ENCODE results near the gene ZNF385C. TPM values are rescaled to one million over a fixed set of nuclear protein-coding genes. Genes with fewer than 3 reads are reported as not detected.

The ZNF385C gene
- total RNA-seq, 1 donor from 2014 or later, result 1.3 TPM

DNA sequence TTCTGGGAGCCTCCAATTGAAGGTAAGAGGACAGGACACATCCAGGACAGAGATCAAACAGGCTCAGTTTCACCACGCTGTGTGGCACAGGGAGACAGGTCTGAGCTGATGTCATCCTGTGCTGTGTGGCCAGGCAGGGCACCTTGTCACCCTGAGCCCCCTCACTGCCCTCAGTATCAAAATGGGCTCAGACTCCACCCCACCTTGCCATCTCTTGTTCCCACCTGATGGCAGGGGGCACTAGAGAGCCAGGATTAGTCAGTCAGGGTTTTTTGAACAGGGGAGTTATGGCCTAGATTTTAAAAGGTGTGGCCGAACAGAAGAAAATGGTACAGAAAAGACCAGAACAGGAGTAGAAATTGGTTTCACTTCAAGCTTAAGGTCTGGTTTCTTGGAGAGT is 20.3 kb upstream of the ZNF385C start:
- no peak overlapping the region for H3K4me3 Mint-ChIP-seq (ENCODE audit: unreplicated experiment)
- H3K4me1 Mint-ChIP-seq (ENCODE audit: unreplicated experiment), result peaks cover 13% of the 10 kb centered on the region
- H3K9me3 Mint-ChIP-seq (ENCODE audit: unreplicated experiment), result no peaks in the 10 kb centered on the region
- peak; percentile 59 for DNase-seq (ENCODE audit: low spot score)
- peaks cover 17% of the 10 kb centered on the region for H3K27me3 Mint-ChIP-seq (ENCODE audit: unreplicated experiment)
- H3K36me3 Mint-ChIP-seq (ENCODE audit: low read depth, unreplicated experiment), result peaks cover 7% of the 10 kb centered on the region
- no peak overlapping the region for H3K27ac Mint-ChIP-seq (ENCODE audit: unreplicated experiment)
- TF ChIP-seq, protein P1, sequence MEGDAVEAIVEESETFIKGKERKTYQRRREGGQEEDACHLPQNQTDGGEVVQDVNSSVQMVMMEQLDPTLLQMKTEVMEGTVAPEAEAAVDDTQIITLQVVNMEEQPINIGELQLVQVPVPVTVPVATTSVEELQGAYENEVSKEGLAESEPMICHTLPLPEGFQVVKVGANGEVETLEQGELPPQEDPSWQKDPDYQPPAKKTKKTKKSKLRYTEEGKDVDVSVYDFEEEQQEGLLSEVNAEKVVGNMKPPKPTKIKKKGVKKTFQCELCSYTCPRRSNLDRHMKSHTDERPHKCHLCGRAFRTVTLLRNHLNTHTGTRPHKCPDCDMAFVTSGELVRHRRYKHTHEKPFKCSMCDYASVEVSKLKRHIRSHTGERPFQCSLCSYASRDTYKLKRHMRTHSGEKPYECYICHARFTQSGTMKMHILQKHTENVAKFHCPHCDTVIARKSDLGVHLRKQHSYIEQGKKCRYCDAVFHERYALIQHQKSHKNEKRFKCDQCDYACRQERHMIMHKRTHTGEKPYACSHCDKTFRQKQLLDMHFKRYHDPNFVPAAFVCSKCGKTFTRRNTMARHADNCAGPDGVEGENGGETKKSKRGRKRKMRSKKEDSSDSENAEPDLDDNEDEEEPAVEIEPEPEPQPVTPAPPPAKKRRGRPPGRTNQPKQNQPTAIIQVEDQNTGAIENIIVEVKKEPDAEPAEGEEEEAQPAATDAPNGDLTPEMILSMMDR (IDR thresholded peaks at IDR 0.05; ENCODE audit: unreplicated experiment), result peak; percentile 38

DNA sequence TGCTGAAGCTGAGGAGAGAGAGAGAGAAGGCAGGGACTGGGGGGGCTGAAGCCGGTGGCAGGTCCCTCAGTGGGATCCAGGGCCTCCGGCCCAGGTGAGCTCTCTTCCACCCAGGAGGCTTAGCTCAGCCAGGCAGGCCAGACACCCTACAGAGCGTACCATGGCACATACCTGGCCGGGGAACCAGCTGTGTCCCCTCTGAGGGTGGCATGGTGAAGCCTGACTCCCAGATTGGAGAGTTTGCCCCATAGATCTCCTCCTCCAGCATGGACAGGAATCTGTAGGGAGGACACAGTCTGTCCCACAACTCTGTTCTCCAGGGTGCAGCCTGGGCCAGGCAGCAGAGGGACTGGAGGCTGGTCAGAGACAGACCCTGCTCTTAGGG is 19.8 kb upstream of the ZNF385C start:
- Mint-ChIP-seq H3K4me3 (ENCODE audit: unreplicated experiment) (no peak overlapping the region), H3K27ac (ENCODE audit: unreplicated experiment) (no peak overlapping the region), H3K9me3 (ENCODE audit: unreplicated experiment) (no peaks in the 10 kb centered on the region), H3K36me3 (ENCODE audit: low read depth, unreplicated experiment) (peaks cover 7% of the 10 kb centered on the region), H3K27me3 (ENCODE audit: unreplicated experiment) (peaks cover 17% of the 10 kb centered on the region), H3K4me1 (ENCODE audit: unreplicated experiment) (peaks cover 13% of the 10 kb centered on the region)
- TF ChIP-seq, protein P1 (IDR thresholded peaks at IDR 0.05; ENCODE audit: unreplicated experiment), result no peak
- no peak for DNase-seq (ENCODE audit: low spot score)

DNA sequence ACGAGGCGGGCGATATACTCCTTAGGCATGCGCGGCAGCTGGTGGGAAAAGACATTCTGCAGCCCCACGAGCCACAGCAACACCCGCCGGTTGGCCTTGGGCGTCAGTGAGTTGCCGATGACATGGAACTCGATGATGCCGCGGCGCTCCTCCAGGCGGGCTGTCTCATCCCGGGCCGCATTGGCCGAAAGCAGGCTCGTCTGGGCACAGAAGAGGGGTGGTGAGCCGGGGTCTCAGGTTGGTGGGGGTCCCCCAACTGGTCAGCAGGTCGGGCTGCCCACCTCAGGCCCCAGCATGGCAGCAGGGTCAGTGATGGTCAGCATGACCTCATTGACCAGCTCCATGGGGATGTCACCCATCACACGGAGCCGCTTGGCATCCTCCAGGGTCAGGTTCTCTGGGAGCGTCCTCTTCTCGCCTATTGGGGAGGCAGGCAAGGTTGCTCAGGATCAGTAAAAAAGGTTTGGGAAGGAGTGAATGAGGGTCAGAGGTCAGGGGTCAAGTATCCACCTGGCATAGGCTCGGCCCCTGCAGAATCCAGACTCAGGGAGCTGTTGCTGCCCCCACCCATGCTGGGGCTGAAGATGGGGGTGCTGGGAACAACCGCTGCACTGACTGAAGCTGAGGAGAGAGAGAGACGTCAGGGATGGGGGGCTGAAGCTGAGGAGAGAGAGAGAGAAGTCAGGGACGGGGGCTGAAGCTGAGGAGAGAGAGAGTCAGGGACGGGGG is 19.3 kb upstream of the ZNF385C start:
- TF ChIP-seq, protein P1 (IDR thresholded peaks at IDR 0.05; ENCODE audit: unreplicated experiment), result no peak
- Mint-ChIP-seq H3K4me3 (ENCODE audit: unreplicated experiment) (no peak overlapping the region), H3K27me3 (ENCODE audit: unreplicated experiment) (peaks cover 17% of the 10 kb centered on the region), H3K27ac (ENCODE audit: unreplicated experiment) (no peak overlapping the region), H3K9me3 (ENCODE audit: unreplicated experiment) (no peaks in the 10 kb centered on the region), H3K4me1 (ENCODE audit: unreplicated experiment) (peaks cover 13% of the 10 kb centered on the region), H3K36me3 (ENCODE audit: low read depth, unreplicated experiment) (peaks cover 7% of the 10 kb centered on the region)
- DNase-seq (ENCODE audit: low spot score), result no peak

DNA sequence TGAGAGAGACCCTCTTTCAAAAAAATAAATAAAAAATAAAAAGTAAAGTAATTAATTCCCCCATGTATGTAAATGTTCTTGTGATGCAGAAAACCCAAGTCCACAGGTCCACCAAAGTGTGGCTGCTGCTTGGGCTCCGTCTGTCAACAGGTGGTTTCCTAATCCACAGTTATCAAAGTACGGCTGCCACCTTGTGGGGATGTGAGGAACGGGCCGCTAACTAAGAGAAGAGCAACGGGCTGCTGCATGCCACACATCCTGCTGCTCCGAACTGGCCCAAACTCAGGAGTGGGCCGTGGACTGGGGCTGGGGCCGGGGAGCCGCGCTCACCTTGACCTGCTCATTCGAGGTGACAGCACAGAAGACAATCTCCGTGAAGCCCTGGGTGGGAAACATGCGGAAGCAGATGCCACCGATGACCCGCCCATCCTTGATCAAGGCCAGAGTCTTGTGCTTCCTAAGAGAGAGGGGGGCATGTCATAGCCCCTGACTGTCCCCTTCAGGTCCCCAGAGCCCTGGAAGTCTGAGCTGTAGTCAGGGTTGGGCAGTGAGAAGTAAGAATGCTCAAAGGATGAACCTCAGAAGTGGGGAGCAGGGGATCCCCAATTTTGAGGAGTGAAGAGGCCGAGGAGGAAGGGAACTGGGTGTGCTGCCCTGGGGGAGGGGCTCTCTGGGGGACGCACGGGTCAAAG is 18.6 kb upstream of the ZNF385C start:
- H3K9me3 Mint-ChIP-seq (ENCODE audit: unreplicated experiment), result no peaks in the 10 kb centered on the region
- H3K27me3 Mint-ChIP-seq (ENCODE audit: unreplicated experiment), result peaks cover 15% of the 10 kb centered on the region
- no peak overlapping the region for H3K27ac Mint-ChIP-seq (ENCODE audit: unreplicated experiment)
- TF ChIP-seq, protein P1 (IDR thresholded peaks at IDR 0.05; ENCODE audit: unreplicated experiment), result peak; percentile 73
- H3K4me3 Mint-ChIP-seq (ENCODE audit: unreplicated experiment), result peak overlapping the region; percentile 77
- H3K4me1 Mint-ChIP-seq (ENCODE audit: unreplicated experiment), result peaks cover 11% of the 10 kb centered on the region
- peak; percentile 81 for DNase-seq (ENCODE audit: low spot score)
- H3K36me3 Mint-ChIP-seq (ENCODE audit: low read depth, unreplicated experiment), result peaks cover 7% of the 10 kb centered on the region

DNA sequence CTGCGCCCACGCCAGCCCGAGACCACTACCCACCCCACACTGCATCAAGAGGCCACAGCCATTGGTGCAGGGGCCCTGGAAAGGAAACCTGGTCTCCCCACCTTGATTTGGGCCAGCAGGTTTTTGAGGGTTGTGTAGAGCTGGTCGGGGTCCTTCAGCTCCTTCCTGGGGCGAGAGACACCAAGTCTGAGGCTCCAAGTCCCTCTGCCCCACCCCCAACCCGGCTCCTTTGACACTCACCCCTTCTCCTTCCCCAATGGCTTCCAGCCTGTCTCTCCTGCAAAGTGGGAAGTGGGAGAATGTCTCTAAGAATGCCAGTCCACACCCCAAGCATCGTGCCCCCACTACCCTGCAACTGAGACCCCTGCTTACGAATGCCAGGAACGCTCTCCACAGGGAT is 15.8 kb upstream of the ZNF385C start:
- Mint-ChIP-seq H3K9me3 (ENCODE audit: unreplicated experiment) (no peaks in the 10 kb centered on the region), H3K27ac (ENCODE audit: unreplicated experiment) (no peak overlapping the region), H3K4me3 (ENCODE audit: unreplicated experiment) (no peak overlapping the region), H3K27me3 (ENCODE audit: unreplicated experiment) (peaks cover 12% of the 10 kb centered on the region), H3K4me1 (ENCODE audit: unreplicated experiment) (peaks cover 3% of the 10 kb centered on the region), H3K36me3 (ENCODE audit: low read depth, unreplicated experiment) (peaks cover 7% of the 10 kb centered on the region)
- TF ChIP-seq, protein P1 (IDR thresholded peaks at IDR 0.05; ENCODE audit: unreplicated experiment), result no peak
- DNase-seq (ENCODE audit: low spot score), result no peak

Data from endothelial cell (in vitro differentiated cells).